Keratinocyte (primary cell): ENCODE measurements around the gene PCDH9. TPM values are rescaled to one million over a fixed set of nuclear protein-coding genes. Genes with fewer than 3 reads are reported as not detected.

Experiments used
- DNase-seq: peaks from one replicate; pipeline ENCODE4 v3.0.0-alpha.2; 2011; ENCODE audit warnings: low read depth, missing footprints, low spot score
- FAIRE-seq: peaks from 2 replicates; lab custom pipeline; 2011; peaks lifted over from hg19 to GRCh38; lab: Jason Lieb, UNC
- H2AFZ ChIP-seq: 2 replicates; pipeline ENCODE4 v1.6.0; 2012; ENCODE audit warnings: low read length, control low read depth, inconsistent platforms; ENCODE audit not compliant: control insufficient read depth
- H3K27ac ChIP-seq: 2 replicates; pipeline ENCODE4 v1.5.1; 2011; ENCODE audit warnings: low read length; ENCODE audit not compliant: control insufficient read depth, insufficient read depth
- H3K27me3 ChIP-seq: 3 replicates; pipeline ENCODE4 v1.6.0; 2011; ENCODE audit warnings: low read length; ENCODE audit not compliant: control insufficient read depth, insufficient read depth; ENCODE audit errors: extremely low read depth
- H3K36me3 ChIP-seq, 2 experiments: 2 replicates in 1 of 2; 3 replicates in 1 of 2; pipeline ENCODE4 v1.5.1; 2011; ENCODE audit warnings: low read length in 2 of 2, mild to moderate bottlenecking in 1 of 2; ENCODE audit not compliant: control insufficient read depth in 2 of 2, insufficient read depth in 2 of 2; ENCODE audit errors: extremely low read depth in 1 of 2
- H3K4me1 ChIP-seq: 3 replicates; pipeline ENCODE4 v1.5.1; 2011; ENCODE audit warnings: low read length; ENCODE audit not compliant: control insufficient read depth, insufficient read depth; ENCODE audit errors: extremely low read depth
- H3K4me2 ChIP-seq: 3 replicates; pipeline ENCODE4 v1.6.0; 2011; ENCODE audit warnings: low read depth, low read length; ENCODE audit not compliant: control insufficient read depth, insufficient read depth; ENCODE audit errors: extremely low read depth
- H3K4me3 ChIP-seq, 3 experiments: fragments of 200-600 bp in 1 of 3; sonication (generic) in 1 of 3; 2 replicates in 2 of 3; 3 replicates in 1 of 3; pipeline ENCODE4 v1.5.1; 2011 to 2016; ENCODE audit warnings: low read length in 3 of 3, mild to moderate bottlenecking in 3 of 3, control low read depth in 2 of 3, inconsistent platforms in 1 of 3, low read depth in 1 of 3, mixed read lengths in 1 of 3, mixed run types in 1 of 3, moderate library complexity in 1 of 3; ENCODE audit not compliant: control insufficient read depth in 2 of 3, insufficient read depth in 2 of 3; ENCODE audit errors: extremely low read depth in 1 of 3
- H3K79me2 ChIP-seq: 2 replicates; pipeline ENCODE4 v1.6.0; 2012; ENCODE audit warnings: low read length; ENCODE audit not compliant: control insufficient read depth, insufficient read depth
- H3K9ac ChIP-seq: 3 replicates; pipeline ENCODE4 v1.6.0; 2011; ENCODE audit warnings: low read length; ENCODE audit not compliant: control insufficient read depth, insufficient read depth; ENCODE audit errors: extremely low read depth
- H3K9me1 ChIP-seq: 3 replicates; pipeline ENCODE4 v1.6.0; 2011; ENCODE audit warnings: low read length; ENCODE audit not compliant: control insufficient read depth, insufficient read depth; ENCODE audit errors: extremely low read depth
- H3K9me3 ChIP-seq: 2 replicates; pipeline ENCODE4 v1.5.1; 2012; ENCODE audit warnings: low read depth, low read length; ENCODE audit not compliant: control insufficient read depth
- H4K20me1 ChIP-seq: 3 replicates; pipeline ENCODE4 v1.6.0; 2011; ENCODE audit warnings: low read length; ENCODE audit not compliant: control insufficient read depth, insufficient read depth; ENCODE audit errors: extremely low read depth
- EZH2 ChIP-seq: IDR thresholded peaks from one replicate; pipeline ENCODE4 v1.6.1; 2012; ENCODE audit warnings: inconsistent platforms, mild to moderate bottlenecking, low read length, moderate library complexity
- dilution Hi-C: fragments of 300-500 bp; cut with MboI; formaldehyde crosslinking; loops from one replicate; pipeline ENCODE4 v1.7.0; 2020; ENCODE audit warnings: low sequenced_read_pairs; ENCODE audit not compliant: extremely low pct_ligation_motif_present
- polyA plus RNA-seq, 5 experiments: library from polyadenylated mRNA; depleted of rRNA in 3 of 5; stranded (reverse) in 3 of 5; stranded (forward) in 1 of 5; unstranded in 1 of 5; fragments of >200 nt; gene quantifications; 1 replicate in 1 of 5; 2 replicates in 3 of 5; 3 replicates in 1 of 5; pipeline versions ENCODE4 v1.2.1 to v1.2.3, GENCODE V29; 2011 to 2012; ENCODE audit warnings: missing spikeins in 2 of 5, low read depth in 1 of 5, low replicate concordance in 1 of 5
- TF ChIP-seq, protein P1 (sequence below), 3 experiments: IDR thresholded peaks in 1 of 3; conservative IDR thresholded peaks in 1 of 3; optimal IDR thresholded peaks in 1 of 3; 2 replicates in 2 of 3; 3 replicates in 1 of 3; pipeline versions ENCODE3 to v1.5.1; 2011; ENCODE audit warnings: low read length in 3 of 3, mild to moderate bottlenecking in 3 of 3, moderate library complexity in 2 of 3, control low read depth in 1 of 3, inconsistent platforms in 1 of 3; ENCODE audit not compliant: insufficient read depth in 2 of 3; ENCODE audit errors: extremely low read depth in 1 of 3

Gene PCDH9
- polyA plus RNA-seq, 1 donor (not counting 4 experiments of a cell fraction or from before 2014, with no cell fraction given), result 0.21 TPM

DNA sequence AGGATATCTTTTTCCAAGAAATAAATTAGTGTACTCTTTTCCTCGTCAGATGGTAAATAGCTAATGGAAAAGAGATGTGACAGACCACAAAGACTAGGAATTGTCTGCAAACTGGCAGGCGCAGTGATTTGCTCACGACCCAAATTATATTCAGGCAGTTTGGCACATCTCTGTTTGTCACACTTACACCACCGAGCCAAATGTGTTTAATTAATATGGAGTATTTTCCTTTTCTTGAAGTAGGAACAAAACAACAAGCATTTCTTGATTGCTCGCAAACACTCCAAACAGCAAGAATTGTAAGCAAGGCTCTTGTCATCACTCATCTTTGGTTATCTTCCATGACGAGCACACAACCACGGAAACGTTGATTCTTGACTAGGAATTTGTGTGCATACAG is 884.2 kb downstream of the PCDH9 start:
- DNase-seq, result no peak
- FAIRE-seq, result no peak
- TF ChIP-seq EZH2, result no peak
- TF ChIP-seq, protein P1, sequence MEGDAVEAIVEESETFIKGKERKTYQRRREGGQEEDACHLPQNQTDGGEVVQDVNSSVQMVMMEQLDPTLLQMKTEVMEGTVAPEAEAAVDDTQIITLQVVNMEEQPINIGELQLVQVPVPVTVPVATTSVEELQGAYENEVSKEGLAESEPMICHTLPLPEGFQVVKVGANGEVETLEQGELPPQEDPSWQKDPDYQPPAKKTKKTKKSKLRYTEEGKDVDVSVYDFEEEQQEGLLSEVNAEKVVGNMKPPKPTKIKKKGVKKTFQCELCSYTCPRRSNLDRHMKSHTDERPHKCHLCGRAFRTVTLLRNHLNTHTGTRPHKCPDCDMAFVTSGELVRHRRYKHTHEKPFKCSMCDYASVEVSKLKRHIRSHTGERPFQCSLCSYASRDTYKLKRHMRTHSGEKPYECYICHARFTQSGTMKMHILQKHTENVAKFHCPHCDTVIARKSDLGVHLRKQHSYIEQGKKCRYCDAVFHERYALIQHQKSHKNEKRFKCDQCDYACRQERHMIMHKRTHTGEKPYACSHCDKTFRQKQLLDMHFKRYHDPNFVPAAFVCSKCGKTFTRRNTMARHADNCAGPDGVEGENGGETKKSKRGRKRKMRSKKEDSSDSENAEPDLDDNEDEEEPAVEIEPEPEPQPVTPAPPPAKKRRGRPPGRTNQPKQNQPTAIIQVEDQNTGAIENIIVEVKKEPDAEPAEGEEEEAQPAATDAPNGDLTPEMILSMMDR (optimal IDR thresholded peaks at IDR 0.05 in 1 of 3, IDR thresholded peaks at IDR 0.05 in 1 of 3, conservative IDR thresholded peaks at IDR 0.05 in 1 of 3; ENCODE audit: extremely low read depth in 1 of 3, insufficient read depth in 2 of 3, low read length in 3 of 3), result no peak
- Histone ChIP-seq H3K27ac (no peak overlapping the region), H3K79me2 (no peaks in the 10 kb centered on the region), H3K4me3 (no peak overlapping the region), H3K4me1 (no peaks in the 10 kb centered on the region), H3K4me2 (no peak overlapping the region), H4K20me1 (no peaks in the 10 kb centered on the region), H3K36me3 (no peaks in the 10 kb centered on the region), H3K27me3 (no peaks in the 10 kb centered on the region), H3K9ac (no peak overlapping the region), H2AFZ (no peak overlapping the region), H3K9me3 (no peaks in the 10 kb centered on the region), H3K9me1 (no peaks in the 10 kb centered on the region)
- dilution Hi-C loops, result no loop called here

DNA sequence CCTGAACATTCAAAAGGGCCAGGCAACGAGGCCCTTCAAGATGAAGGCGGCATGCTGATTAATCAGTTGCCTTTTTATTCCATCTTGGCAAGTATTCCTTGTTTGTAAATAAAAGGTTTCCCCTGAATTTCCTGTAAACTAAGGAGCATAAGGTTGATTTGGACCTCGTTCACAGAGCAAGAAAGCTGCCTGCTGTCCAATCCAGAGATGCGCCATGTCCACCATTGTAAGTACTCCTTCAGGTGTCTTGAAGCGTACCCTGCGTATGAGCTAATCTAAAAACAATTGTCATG is 884.7 kb downstream of the PCDH9 start:
- H4K20me1 ChIP-seq, result no peaks in the 10 kb centered on the region
- no peak overlapping the region for H3K9ac ChIP-seq
- H3K79me2 ChIP-seq, result no peaks in the 10 kb centered on the region
- no peak overlapping the region for H3K27ac ChIP-seq
- no peaks in the 10 kb centered on the region for H3K36me3 ChIP-seq
- no peak overlapping the region for H3K4me3 ChIP-seq
- no peak for DNase-seq
- no peaks in the 10 kb centered on the region for H3K4me1 ChIP-seq
- H3K9me1 ChIP-seq, result no peaks in the 10 kb centered on the region
- no peak for TF ChIP-seq EZH2
- TF ChIP-seq, protein P1 (optimal IDR thresholded peaks at IDR 0.05 in 1 of 3, IDR thresholded peaks at IDR 0.05 in 1 of 3, conservative IDR thresholded peaks at IDR 0.05 in 1 of 3; ENCODE audit: extremely low read depth in 1 of 3, insufficient read depth in 2 of 3, low read length in 3 of 3), result no peak
- H3K9me3 ChIP-seq, result no peaks in the 10 kb centered on the region
- no peak for FAIRE-seq
- no peaks in the 10 kb centered on the region for H3K27me3 ChIP-seq
- dilution Hi-C loops, result no loop called here
- no peak overlapping the region for H3K4me2 ChIP-seq
- no peak overlapping the region for H2AFZ ChIP-seq
